Kidney (tissue), 14 donors: ENCODE measurements around the gene DNLZ. TPM values are rescaled to one million over a fixed set of nuclear protein-coding genes. Genes with fewer than 3 reads are reported as not detected.

Experiments
- DNase-seq, 5 donors: peaks; one replicate each; pipeline ENCODE4 v3.0.0-alpha.2; 2013 to 2020
- FAIRE-seq: peaks from 2 replicates; lab custom pipeline; 2012; peaks lifted over from hg19 to GRCh38; lab: Jason Lieb, UNC
- H3K27ac ChIP-seq, 2 donors: one replicate each; pipeline ENCODE4 v1.7.0; 2013; ENCODE audit warnings: low read depth in 2 of 2, low read length in 2 of 2, inconsistent platforms in 1 of 2
- H3K27me3 ChIP-seq: one replicate; pipeline ENCODE4 v1.7.1; 2013; ENCODE audit warnings: low read length, inconsistent platforms; ENCODE audit not compliant: control insufficient read depth, insufficient read depth
- H3K36me3 ChIP-seq, 3 donors: one replicate each; pipeline versions ENCODE4 v1.7.0 to v1.7.1; 2013; ENCODE audit warnings: low read length in 3 of 3, control low read depth in 1 of 3, inconsistent platforms in 1 of 3; ENCODE audit not compliant: insufficient read depth in 3 of 3, control insufficient read depth in 2 of 3
- H3K4me1 ChIP-seq, 3 donors: one replicate each; pipeline versions ENCODE4 v1.7.0 to v1.7.1; 2013; ENCODE audit warnings: low read length in 3 of 3, inconsistent platforms in 1 of 3, low read depth in 1 of 3; ENCODE audit not compliant: control insufficient read depth in 2 of 3, insufficient read depth in 2 of 3
- H3K4me3 ChIP-seq, 3 donors: one replicate each; pipeline versions ENCODE4 v1.7.0 to v1.8.1; 2013; ENCODE audit warnings: low read length in 3 of 3, control low read depth in 1 of 3, inconsistent platforms in 1 of 3
- H3K9ac ChIP-seq, 3 donors: one replicate each; pipeline versions ENCODE4 v1.7.0 to v1.7.1; 2013; ENCODE audit warnings: low read length in 3 of 3, control low read depth in 1 of 3, inconsistent platforms in 1 of 3
- H3K9me3 ChIP-seq, 3 donors: one replicate each; pipeline versions ENCODE4 v1.7.0 to v1.7.1; 2013; ENCODE audit warnings: low read length in 3 of 3, control low read depth in 1 of 3, inconsistent platforms in 1 of 3; ENCODE audit not compliant: control insufficient read depth in 2 of 3, insufficient read depth in 1 of 3
- CTCF ChIP-seq: IDR thresholded peaks from 3 replicates; pipeline ENCODE4 v1.5.1; 2012; ENCODE audit warnings: mild to moderate bottlenecking, moderate library complexity, borderline replicate concordance; ENCODE audit not compliant: insufficient read depth; ENCODE audit errors: extremely low read depth
- intact Hi-C: fragments of 100-400 bp; cut with DNase I; formaldehyde crosslinking; loops from one replicate; pipeline ENCODE4 v1.11.1; 2022
- polyA plus RNA-seq: library from polyadenylated mRNA; stranded (reverse); fragments of 350-450 nt; fragmentation: Illumina TruSeq; extraction: RNeasy Lipid Tissue Mini Kit (QIAGEN cat#74804); gene quantifications from one replicate; pipeline ENCODE4 v1.2.3, GENCODE V29; 2014; ENCODE audit warnings: low read depth, low replicate concordance; ENCODE audit not compliant: insufficient read depth
- total RNA-seq: library from RNA; stranded (reverse); fragmentation: NEBNext Ultra II Directional; extraction: Animal tissue kit (Norgen Biotek cat#: 25700); gene quantifications from one replicate; pipeline ENCODE4 v1.2.1, GENCODE V29; 2021
- donor health status: control.
- donor health status: control.
- donor health status: control.
- donor health status: control.
- donor health status: control.
- donor health status: DM: yes; HTN: yes; CAD: no.
- donor health status: Normal renal cell carcinoma (clear cell type).

Gene DNLZ
- total and polyA plus RNA-seq, 2 donors from 2014 or later = 22.1 to 30.4 TPM

DNA sequence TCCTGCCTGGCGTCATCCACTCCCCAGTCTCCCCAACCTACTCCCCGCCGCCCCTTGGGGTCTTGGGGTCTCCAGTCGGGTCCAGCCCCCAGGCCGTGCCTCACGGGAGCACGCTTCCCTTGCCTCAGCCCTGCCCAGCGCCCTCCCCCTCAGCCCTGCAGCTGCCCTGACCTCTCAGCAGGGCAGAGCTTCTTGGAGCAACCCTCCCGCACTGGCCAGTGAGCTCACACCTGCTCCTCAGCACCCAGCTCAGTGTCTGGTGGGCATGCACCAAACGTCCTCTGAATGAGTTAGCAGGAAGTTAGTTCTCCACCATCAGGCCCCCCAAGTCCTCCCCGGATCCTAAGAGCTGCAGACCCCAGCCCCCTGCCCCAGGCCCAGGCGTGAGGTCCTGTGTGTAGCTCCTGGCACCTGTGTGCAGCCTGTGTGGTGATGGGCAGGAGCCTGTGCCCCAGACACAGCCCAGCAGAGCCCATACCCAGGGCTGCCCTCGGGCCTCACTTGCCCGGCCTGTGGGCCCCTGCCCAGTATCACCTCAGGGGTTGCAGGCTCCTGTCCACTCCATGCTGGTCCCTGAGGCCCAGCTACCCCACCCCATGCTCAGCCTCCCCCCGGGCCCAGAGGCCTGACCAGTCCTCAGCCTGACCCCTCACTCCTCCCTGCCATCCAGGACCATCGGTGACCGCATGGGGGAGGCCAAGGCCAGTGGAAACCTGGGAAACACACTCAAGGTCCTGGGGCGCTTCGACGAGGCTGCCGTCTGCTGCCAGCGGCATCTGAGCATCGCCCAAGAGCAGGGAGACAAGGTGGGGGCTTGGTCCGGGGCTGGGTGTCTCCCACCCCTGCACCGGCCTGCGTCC, 28.0 kb downstream of the DNLZ start:
- H3K4me3 ChIP-seq = no peak overlapping the region
- intact Hi-C loops = no loop called here
- no peak overlapping the region for H3K27ac ChIP-seq
- H3K36me3 ChIP-seq = no peaks in the 10 kb centered on the region
- no peak overlapping the region for H3K9ac ChIP-seq
- H3K27me3 ChIP-seq = no peaks in the 10 kb centered on the region
- no peaks in the 10 kb centered on the region for H3K9me3 ChIP-seq
- no peak for TF ChIP-seq CTCF
- FAIRE-seq = no peak
- no peak for DNase-seq
- H3K4me1 ChIP-seq = no peaks in the 10 kb centered on the region

DNA sequence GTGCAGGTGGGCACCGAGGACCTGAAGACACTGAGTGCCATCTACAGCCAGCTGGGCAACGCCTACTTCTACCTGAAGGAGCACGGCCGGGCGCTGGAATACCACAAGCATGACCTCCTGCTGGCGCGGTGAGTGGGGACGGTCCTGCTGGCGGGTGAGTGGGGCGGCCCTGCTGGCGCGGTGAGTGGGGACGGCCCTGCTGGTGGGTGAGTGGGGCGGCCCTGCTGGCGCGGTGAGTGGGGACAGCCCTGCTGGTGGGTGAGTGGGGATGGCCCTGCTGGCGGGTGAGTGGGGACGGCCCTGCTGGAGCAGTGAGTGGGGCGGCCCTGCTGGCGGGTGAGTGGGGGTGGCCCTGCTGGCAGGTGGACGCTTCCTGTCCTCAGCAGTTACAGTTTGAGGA, 29.0 kb downstream of the DNLZ start:
- TF ChIP-seq CTCF = no peak
- Histone ChIP-seq H3K27me3 (no peaks in the 10 kb centered on the region), H3K4me1 (no peaks in the 10 kb centered on the region), H3K4me3 (no peak overlapping the region), H3K9me3 (no peaks in the 10 kb centered on the region), H3K27ac (no peak overlapping the region), H3K9ac (no peak overlapping the region), H3K36me3 (no peaks in the 10 kb centered on the region)
- FAIRE-seq (no peak), DNase-seq (no peak)
- intact Hi-C loops = no loop called here

- Histone ChIP-seq H3K9me3 (no peaks in the 10 kb centered on the region), H3K4me3 (no peak overlapping the region), H3K36me3 (no peaks in the 10 kb centered on the region), H3K27ac (no peak overlapping the region), H3K27me3 (no peaks in the 10 kb centered on the region), H3K9ac (no peak overlapping the region), H3K4me1 (peaks cover 0 to 3% (median 0%) of the 10 kb centered on the region in 3 donors)
- FAIRE-seq = no peak
- no peak for DNase-seq
- intact Hi-C loops = no loop called here
- TF ChIP-seq CTCF = no peak
These were observed 30.1 kb downstream of the DNLZ start for GRCh38 chr9:136333486-136333885.
